ENCODE measurements around the gene PCBD2.
A peak's percentile ranks its signal among the peaks of the same experiment; 100 is the strongest.

Gene PCBD2

GRCh38 chr5:135008981-135009735, 104.2 kb downstream of the PCBD2 start:
- peak; percentile 62 for DNase-seq

- no peak for DNase-seq
These were observed 105.0 kb downstream of the PCBD2 start for GRCh38 chr5:135009736-135010501.

- DNase-seq: no peak
These were observed 105.8 kb downstream of the PCBD2 start for GRCh38 chr5:135010502-135011354.

- no peak for DNase-seq
These were observed 106.6 kb downstream of the PCBD2 start for GRCh38 chr5:135011355-135012032.

- no peak for DNase-seq
These were observed 107.2 kb downstream of the PCBD2 start for GRCh38 chr5:135012033-135012588.

Measured in NCI-H510A treated with DMSO at 0.1 percent for 48 hours (cell line).